ENCODE results near the gene PMEPA1. TPM values are rescaled to one million over a fixed set of nuclear protein-coding genes. Genes with fewer than 3 reads are reported as not detected.
A peak's percentile ranks its signal among the peaks of the same experiment; 100 is the strongest.

Gene PMEPA1
- total and polyA plus RNA-seq, 10 of the 15 experiments (the other 5 are each of a cell fraction or from before 2014, with no cell fraction given): 0.02 to 0.10 (median 0.04) TPM; not detected in 3

DNA sequence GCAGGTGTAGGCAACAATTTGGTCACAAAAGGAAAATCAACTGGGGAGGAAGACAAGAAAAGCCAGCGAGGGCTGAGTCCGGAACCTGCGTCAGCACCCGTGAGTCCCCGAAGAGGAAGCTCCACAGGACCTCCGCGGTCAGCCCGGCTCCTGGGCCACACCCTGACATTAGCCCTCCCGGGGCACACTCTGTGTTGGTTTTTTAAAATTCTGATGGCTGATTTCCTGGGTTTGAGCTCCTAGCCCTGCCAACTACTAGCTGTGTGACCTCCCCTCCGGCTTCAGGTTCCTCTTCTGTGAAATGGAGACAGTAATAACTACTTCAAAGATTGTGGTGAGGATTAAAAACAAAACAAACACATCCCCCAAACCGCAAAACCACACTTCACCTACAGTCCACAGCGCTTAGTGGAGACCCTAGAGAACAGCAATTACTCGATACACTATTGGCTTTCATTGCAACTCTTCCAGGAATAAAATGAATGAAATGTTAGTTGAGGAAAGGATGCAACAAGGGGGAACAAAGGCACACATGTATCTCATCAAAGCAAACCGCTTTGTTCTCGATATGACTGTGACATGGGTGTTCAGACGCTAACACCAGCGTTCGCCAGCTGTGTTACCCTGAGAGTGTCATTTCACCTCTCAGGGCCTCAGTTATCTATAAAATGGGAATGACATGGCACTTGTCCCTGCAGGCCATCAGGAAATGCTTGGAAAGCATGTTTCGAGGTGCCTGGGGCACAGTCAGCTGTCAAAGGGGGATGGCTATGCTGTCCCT lies 90.6 kb downstream of the PMEPA1 start (continued):
- TF ChIP-seq, protein P1, sequence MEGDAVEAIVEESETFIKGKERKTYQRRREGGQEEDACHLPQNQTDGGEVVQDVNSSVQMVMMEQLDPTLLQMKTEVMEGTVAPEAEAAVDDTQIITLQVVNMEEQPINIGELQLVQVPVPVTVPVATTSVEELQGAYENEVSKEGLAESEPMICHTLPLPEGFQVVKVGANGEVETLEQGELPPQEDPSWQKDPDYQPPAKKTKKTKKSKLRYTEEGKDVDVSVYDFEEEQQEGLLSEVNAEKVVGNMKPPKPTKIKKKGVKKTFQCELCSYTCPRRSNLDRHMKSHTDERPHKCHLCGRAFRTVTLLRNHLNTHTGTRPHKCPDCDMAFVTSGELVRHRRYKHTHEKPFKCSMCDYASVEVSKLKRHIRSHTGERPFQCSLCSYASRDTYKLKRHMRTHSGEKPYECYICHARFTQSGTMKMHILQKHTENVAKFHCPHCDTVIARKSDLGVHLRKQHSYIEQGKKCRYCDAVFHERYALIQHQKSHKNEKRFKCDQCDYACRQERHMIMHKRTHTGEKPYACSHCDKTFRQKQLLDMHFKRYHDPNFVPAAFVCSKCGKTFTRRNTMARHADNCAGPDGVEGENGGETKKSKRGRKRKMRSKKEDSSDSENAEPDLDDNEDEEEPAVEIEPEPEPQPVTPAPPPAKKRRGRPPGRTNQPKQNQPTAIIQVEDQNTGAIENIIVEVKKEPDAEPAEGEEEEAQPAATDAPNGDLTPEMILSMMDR (IDR thresholded peaks at IDR 0.05 in 2 of 3, conservative IDR thresholded peaks at IDR 0.05 in 1 of 3; ENCODE audit: control insufficient read depth in 2 of 3, extremely low read depth in 1 of 3, insufficient read depth in 1 of 3, low read depth in 3 of 3, low read length in 3 of 3): peak in 1 of 3 experiments; percentile 23; a peak in 1 of 6 replicates
- TF ChIP-seq MEF2B (IDR thresholded peaks at IDR 0.05; ENCODE audit: partially characterized antibody, poor library complexity, severe bottlenecking) (peak; percentile 77), SMARCA5 (IDR thresholded peaks at IDR 0.05) (peak; percentile 75; the same call in 1 of the 2 replicates), CBFB (IDR thresholded peaks at IDR 0.05; ENCODE audit: low read depth) (peak; percentile 99), PAX5 (IDR thresholded peaks at IDR 0.05; ENCODE audit: borderline replicate concordance, low read depth, low read length) (peak; percentile 83), BACH1 (IDR thresholded peaks at IDR 0.05; ENCODE audit: borderline replicate concordance) (peak; percentile 75), TCF3 (IDR thresholded peaks at IDR 0.05; ENCODE audit: borderline replicate concordance, insufficient read depth, low read depth, low read length) (peak; percentile 99), BMI1 (IDR thresholded peaks at IDR 0.05; ENCODE audit: borderline replicate concordance) (peak; percentile 87), GABPA (IDR thresholded peaks at IDR 0.05; ENCODE audit: low read depth) (0 out of 2 replicates have a peak, but pooled peaks have one; percentile 38), SUPT20H (IDR thresholded peaks at IDR 0.05; ENCODE audit: borderline replicate concordance, control insufficient read depth, low read depth, low read length) (no peak), RUNX3 (IDR thresholded peaks at IDR 0.05; ENCODE audit: low read length) (peak; percentile 100), FOXM1 (IDR thresholded peaks at IDR 0.05; ENCODE audit: low read depth, low read length) (peak; percentile 74), SMC3 (IDR thresholded peaks at IDR 0.05; ENCODE audit: borderline replicate concordance, low read length) (no peak), PML (IDR thresholded peaks at IDR 0.05; ENCODE audit: low read length) (0 out of 2 replicates have a peak, but pooled peaks have one; percentile 54)
- TF ChIP-seq, protein P2, sequence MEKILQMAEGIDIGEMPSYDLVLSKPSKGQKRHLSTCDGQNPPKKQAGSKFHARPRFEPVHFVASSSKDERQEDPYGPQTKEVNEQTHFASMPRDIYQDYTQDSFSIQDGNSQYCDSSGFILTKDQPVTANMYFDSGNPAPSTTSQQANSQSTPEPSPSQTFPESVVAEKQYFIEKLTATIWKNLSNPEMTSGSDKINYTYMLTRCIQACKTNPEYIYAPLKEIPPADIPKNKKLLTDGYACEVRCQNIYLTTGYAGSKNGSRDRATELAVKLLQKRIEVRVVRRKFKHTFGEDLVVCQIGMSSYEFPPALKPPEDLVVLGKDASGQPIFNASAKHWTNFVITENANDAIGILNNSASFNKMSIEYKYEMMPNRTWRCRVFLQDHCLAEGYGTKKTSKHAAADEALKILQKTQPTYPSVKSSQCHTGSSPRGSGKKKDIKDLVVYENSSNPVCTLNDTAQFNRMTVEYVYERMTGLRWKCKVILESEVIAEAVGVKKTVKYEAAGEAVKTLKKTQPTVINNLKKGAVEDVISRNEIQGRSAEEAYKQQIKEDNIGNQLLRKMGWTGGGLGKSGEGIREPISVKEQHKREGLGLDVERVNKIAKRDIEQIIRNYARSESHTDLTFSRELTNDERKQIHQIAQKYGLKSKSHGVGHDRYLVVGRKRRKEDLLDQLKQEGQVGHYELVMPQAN (conservative IDR thresholded peaks at IDR 0.05): 0 out of 2 replicates have a peak, but pooled peaks have one; percentile 49
- TF ChIP-seq, protein P3, sequence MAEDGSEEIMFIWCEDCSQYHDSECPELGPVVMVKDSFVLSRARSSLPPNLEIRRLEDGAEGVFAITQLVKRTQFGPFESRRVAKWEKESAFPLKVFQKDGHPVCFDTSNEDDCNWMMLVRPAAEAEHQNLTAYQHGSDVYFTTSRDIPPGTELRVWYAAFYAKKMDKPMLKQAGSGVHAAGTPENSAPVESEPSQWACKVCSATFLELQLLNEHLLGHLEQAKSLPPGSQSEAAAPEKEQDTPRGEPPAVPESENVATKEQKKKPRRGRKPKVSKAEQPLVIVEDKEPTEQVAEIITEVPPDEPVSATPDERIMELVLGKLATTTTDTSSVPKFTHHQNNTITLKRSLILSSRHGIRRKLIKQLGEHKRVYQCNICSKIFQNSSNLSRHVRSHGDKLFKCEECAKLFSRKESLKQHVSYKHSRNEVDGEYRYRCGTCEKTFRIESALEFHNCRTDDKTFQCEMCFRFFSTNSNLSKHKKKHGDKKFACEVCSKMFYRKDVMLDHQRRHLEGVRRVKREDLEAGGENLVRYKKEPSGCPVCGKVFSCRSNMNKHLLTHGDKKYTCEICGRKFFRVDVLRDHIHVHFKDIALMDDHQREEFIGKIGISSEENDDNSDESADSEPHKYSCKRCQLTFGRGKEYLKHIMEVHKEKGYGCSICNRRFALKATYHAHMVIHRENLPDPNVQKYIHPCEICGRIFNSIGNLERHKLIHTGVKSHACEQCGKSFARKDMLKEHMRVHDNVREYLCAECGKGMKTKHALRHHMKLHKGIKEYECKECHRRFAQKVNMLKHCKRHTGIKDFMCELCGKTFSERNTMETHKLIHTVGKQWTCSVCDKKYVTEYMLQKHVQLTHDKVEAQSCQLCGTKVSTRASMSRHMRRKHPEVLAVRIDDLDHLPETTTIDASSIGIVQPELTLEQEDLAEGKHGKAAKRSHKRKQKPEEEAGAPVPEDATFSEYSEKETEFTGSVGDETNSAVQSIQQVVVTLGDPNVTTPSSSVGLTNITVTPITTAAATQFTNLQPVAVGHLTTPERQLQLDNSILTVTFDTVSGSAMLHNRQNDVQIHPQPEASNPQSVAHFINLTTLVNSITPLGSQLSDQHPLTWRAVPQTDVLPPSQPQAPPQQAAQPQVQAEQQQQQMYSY (CRISPR knock-in tag; IDR thresholded peaks at IDR 0.05): no peak
- TF ChIP-seq, protein P4, sequence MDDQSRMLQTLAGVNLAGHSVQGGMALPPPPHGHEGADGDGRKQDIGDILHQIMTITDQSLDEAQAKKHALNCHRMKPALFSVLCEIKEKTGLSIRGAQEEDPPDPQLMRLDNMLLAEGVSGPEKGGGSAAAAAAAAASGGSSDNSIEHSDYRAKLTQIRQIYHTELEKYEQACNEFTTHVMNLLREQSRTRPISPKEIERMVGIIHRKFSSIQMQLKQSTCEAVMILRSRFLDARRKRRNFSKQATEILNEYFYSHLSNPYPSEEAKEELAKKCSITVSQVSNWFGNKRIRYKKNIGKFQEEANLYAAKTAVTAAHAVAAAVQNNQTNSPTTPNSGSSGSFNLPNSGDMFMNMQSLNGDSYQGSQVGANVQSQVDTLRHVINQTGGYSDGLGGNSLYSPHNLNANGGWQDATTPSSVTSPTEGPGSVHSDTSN (IDR thresholded peaks at IDR 0.05; ENCODE audit: insufficient replicate concordance, low read depth, low read length): peak; percentile 67
- TF ChIP-seq, protein P5, sequence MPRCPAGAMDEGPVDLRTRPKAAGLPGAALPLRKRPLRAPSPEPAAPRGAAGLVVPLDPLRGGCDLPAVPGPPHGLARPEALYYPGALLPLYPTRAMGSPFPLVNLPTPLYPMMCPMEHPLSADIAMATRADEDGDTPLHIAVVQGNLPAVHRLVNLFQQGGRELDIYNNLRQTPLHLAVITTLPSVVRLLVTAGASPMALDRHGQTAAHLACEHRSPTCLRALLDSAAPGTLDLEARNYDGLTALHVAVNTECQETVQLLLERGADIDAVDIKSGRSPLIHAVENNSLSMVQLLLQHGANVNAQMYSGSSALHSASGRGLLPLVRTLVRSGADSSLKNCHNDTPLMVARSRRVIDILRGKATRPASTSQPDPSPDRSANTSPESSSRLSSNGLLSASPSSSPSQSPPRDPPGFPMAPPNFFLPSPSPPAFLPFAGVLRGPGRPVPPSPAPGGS (IDR thresholded peaks at IDR 0.05; ENCODE audit: borderline replicate concordance, insufficient read depth, low read depth, low read length, poor library complexity, severe bottlenecking): peak; percentile 17
